WI38 (cell line): ENCODE data around the gene TINCR.
"Not testable (repeated sequence)": the region's sequence is repeated elsewhere in the genome, so short reads cannot be mapped to it uniquely, and the experiment has no call there.

ENCODE experiments used
- H3K4me3 ChIP-seq: 2 replicates; pipeline ENCODE4 v1.5.1; 2011; ENCODE audit warnings: low read depth, mild to moderate bottlenecking, control low read depth, low read length
- CTCF ChIP-seq: IDR thresholded peaks from 2 replicates; pipeline ENCODE4 v1.5.1; 2012; ENCODE audit warnings: low read depth, mild to moderate bottlenecking, control low read depth, low read length

The TINCR gene

GRCh38 chr19:5567360-5567969, at the start of gene TINCR:
TINCR (minus strand) TSS chr19:5567953.
- no peak for TF ChIP-seq CTCF
- H3K4me3 ChIP-seq: no peak within 1 kb of the TSS

DNA sequence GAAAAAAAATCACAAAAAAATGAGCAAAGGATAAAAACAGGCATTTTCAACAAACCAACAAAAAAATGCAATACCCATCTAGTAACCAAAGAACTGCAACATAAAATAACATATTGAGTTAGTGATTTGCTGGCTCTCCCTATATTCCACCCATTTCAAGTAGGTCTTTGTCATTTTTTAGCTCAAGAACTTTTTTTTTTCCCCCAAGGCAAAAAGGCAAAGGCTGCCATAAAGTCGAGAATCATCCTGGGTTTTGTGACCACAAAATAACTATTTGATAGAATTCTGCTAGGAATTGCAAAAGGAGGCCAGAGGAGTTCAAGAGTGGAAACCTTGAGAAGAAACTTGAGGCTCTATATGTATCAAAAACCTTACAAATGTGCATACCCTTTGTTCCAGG, 49.3 kb upstream of the TINCR start:
- no peak for TF ChIP-seq CTCF
- no peak overlapping the region for H3K4me3 ChIP-seq

- no peak for TF ChIP-seq CTCF
- H3K4me3 ChIP-seq: no peak overlapping the region
Measured at GRCh38 chr19:5615756-5616327, 48.1 kb upstream of the TINCR start.

DNA sequence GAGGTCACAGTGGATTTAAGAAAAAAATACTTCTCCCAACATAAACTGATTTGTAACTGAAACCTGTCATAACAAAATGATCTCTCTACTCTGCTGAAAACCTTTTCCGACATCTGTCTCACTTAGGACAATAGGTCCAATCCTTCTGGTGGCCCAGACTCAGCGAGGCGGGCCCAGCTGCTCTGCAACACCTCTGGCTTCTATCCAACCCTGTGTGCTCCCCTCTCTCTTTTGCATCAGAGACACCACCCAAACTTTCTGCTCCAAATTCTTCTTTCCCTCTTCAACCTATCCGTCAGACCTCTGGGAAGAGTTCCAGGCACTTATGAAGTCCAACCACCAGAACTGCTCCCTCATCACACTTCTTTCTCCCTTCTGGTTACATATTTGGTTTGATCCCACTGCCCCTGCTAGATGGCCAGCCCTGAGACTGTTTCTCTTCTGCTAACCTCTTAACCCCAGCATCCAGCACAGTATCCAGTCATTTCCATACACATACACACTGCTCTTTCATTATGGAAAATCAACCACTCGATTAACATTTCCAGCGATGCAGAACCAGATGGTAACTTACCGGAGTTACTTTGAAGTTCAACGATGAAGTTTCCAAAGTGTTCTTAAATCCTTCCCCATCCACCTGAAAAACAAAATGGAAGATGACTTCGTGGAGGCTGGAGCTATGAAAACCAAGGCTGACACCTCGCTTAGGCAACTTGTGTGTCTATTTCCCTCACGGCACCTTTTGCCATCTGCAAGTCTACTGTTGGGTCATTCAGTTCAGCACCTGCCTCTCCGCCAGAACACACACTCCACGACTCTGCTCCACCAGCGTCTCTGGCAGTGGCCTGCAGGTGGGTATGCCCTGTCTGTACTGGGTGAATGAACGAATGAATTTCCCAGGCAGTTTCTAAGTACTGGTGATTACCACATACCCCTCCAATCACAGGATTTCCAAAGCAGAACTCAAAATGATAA, 45.4 kb upstream of the TINCR start:
- no peak for TF ChIP-seq CTCF
- no peak overlapping the region for H3K4me3 ChIP-seq

DNA sequence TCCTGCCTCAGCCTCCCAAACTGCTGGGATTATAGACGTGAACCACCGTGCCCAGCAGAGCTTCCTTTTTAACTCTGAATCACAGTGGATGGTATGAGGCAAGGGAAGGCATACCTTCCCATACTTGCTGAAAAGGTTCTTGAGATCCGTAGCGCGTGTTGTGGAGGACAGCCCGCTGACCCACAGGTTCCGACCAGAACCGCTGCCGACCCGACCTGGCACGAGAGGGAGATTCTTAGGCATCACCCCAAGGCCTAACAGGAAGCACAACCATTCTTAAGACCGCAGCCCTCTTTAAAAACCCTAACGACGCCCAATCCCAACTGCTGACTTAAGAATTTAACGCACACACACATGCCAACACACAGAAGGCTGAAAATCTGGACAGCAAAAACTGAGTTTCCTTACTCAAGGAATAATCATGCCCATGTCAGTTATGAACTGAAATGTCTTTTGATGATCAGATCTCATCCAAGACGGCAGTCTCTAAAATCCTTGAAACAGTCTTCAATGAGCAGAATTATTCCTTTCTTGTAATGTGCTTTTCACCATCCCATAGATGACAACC, 42.2 kb upstream of the TINCR start:
- H3K4me3 ChIP-seq: no peak overlapping the region
- no peak for TF ChIP-seq CTCF

GRCh38 chr19:5608766-5609165, 41.0 kb upstream of the TINCR start:
- not testable (repeated sequence) for H3K4me3 ChIP-seq

GRCh38 chr19:5608291-5608690, 40.5 kb upstream of the TINCR start:
- no peak overlapping the region for H3K4me3 ChIP-seq
- TF ChIP-seq CTCF: no peak
